PC-9 (cell line): Measurements from ENCODE around the gene CTR9. TPM values are rescaled to one million over a fixed set of nuclear protein-coding genes. Genes with fewer than 3 reads are reported as not detected.
"Not testable (repeated sequence)": the region's sequence is repeated elsewhere in the genome, so short reads cannot be mapped to it uniquely, and the experiment has no call there.

ENCODE experiments used
- BruUV-seq: library from RNA; stranded (reverse); fragments of 400-500 nt; replicated peaks from 2 replicates; lab custom pipeline; 2021; lab: Mats Ljungman, UMichigan
- CTCF ChIA-PET: fragments of 300-600 bp; sonication (Branson Sonifier 250); formaldehyde crosslinking; loops from one replicate; lab custom pipeline; 2022; ENCODE audit warnings: antibody characterized with exemption; lab: Charles Lee
- POLR2A ChIA-PET: fragments of 300-600 bp; sonication (Branson Sonifier 250); formaldehyde crosslinking; loops from one replicate; lab custom pipeline; 2022; ENCODE audit warnings: antibody characterized with exemption; ENCODE audit not compliant: unreplicated experiment; lab: Charles Lee
- DNase-seq, 2 experiments: peaks; one replicate each; pipeline versions ENCODE4 v3.0.0 to v3.0.0-alpha.2; 2015 to 2022; ENCODE audit warnings: mixed read lengths in 1 of 2
- H2AFZ ChIP-seq: fragments of 200-600 bp; sonication (generic); 2 replicates; pipeline ENCODE4 v1.8.1; 2017; ENCODE audit warnings: antibody characterized with exemption
- H3F3A ChIP-seq: fragments of 200-600 bp; sonication (generic); 2 replicates; pipeline ENCODE4 v1.8.1; 2017; ENCODE audit warnings: antibody characterized with exemption, mild to moderate bottlenecking, low read depth; ENCODE audit not compliant: insufficient read depth
- H3K27ac ChIP-seq: fragments of 200-600 bp; sonication (generic); 2 replicates; pipeline ENCODE4 v1.6.1; 2016; ENCODE audit warnings: mixed run types
- H3K27me3 ChIP-seq: fragments of 200-600 bp; sonication (generic); 2 replicates; pipeline ENCODE4 v1.6.1; 2016; ENCODE audit warnings: low read depth, mixed run types; ENCODE audit not compliant: insufficient read depth
- H3K36me3 ChIP-seq: fragments of 200-600 bp; sonication (generic); 2 replicates; pipeline ENCODE4 v1.6.1; 2016; ENCODE audit warnings: low read depth, mixed run types
- H3K4me1 ChIP-seq: fragments of 200-600 bp; sonication (generic); replicated peaks from 2 replicates; pipeline ENCODE4 v1.6.1; 2016; ENCODE audit warnings: mixed run types; ENCODE audit not compliant: insufficient read depth
- H3K4me2 ChIP-seq: fragments of 200-600 bp; sonication (generic); 2 replicates; pipeline ENCODE4 v1.6.1; 2017; ENCODE audit warnings: mixed run types
- H3K4me3 ChIP-seq: fragments of 200-600 bp; sonication (generic); 2 replicates; pipeline ENCODE4 v1.6.1; 2016; ENCODE audit warnings: mixed run types
- H3K79me2 ChIP-seq: fragments of 200-600 bp; sonication (generic); 2 replicates; pipeline ENCODE4 v1.6.1; 2017; ENCODE audit warnings: low read depth, mixed run types
- H3K9me2 ChIP-seq: fragments of 200-600 bp; sonication (generic); 2 replicates; pipeline ENCODE4 v1.8.1; 2017; ENCODE audit warnings: mild to moderate bottlenecking; ENCODE audit not compliant: insufficient read depth
- H3K9me3 ChIP-seq: fragments of 200-600 bp; sonication (generic); 2 replicates; pipeline ENCODE4 v1.8.1; 2016; ENCODE audit warnings: low read depth; ENCODE audit not compliant: insufficient read depth
- H4K20me1 ChIP-seq: fragments of 200-600 bp; sonication (generic); 2 replicates; pipeline ENCODE4 v1.8.1; 2017; ENCODE audit not compliant: insufficient read depth
- EZH2 ChIP-seq: fragments of 200-600 bp; sonication (generic); IDR thresholded peaks from 2 replicates; pipeline ENCODE4 v1.8.0; 2017; ENCODE audit warnings: antibody characterized with exemption, low read depth
- intact Hi-C: fragments of 100-400 bp; cut with micrococcal nuclease; formaldehyde crosslinking; loops from one replicate; pipeline ENCODE4 v1.10.0; 2022; ENCODE audit not compliant: unreplicated experiment
- total RNA-seq: library from RNA; stranded (reverse); gene quantifications from 2 replicates; pipeline ENCODE4 v1.2.3, GENCODE V29; 2021
- TF ChIP-seq, protein P1 (sequence below): fragments of 200-600 bp; sonication (generic); conservative IDR thresholded peaks from 2 replicates; pipeline ENCODE4 v1.6.1; 2017; ENCODE audit warnings: mixed run types, antibody characterized with exemption, mild to moderate bottlenecking, moderate library complexity

The CTR9 gene
- total RNA-seq, 1 experiment from 2014 or later = 19.7 TPM

DNA sequence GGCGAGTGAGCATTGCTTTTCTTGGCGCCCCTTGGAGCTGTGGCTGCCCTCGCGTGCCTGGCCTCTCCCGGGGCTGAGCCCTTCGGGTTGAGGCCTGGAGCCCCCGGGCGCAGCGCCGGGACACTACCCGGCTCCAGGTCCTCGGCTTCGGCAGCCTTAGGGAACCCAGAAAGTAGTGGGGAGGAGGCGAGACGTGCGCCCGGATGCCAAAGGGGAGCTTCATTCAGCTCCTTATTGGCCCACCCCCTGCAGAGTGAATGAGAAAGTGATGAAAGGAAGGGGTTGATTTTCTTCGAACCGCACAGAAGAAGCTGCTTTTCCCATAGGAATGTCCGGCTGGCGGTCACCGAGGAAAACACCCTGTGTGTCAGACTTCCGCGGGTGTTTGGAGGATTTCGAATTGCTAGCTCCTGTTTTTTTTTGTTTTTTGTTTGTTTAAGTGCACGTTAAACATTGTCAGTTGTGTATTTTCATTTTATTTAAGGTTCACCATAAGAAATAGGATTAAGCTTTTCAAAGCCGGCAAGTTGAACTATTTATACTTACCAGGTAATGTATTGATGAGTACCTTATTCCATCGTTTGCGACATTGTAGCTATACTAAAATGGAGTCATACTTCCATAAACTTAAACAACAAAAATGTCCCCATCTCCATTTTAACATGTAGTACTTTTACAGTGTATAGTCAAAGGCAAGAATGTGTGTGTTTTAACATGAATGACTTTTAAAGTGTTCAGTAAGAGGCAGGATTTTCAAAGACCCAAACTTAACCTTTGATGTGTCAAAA is 58.5 kb downstream of the CTR9 start:
- Histone ChIP-seq H3K9me2 (no peaks in the 10 kb centered on the region), H2AFZ (peak overlapping the region; percentile 89), H3K4me1 (peaks cover 13% of the 10 kb centered on the region), H3K4me3 (peak overlapping the region; percentile 93), H3K9me3 (no peaks in the 10 kb centered on the region), H3K79me2 (peaks cover 46% of the 10 kb centered on the region), H3K27me3 (no peaks in the 10 kb centered on the region), H3K27ac (peak overlapping the region; percentile 96), H4K20me1 (peaks cover 6% of the 10 kb centered on the region; the same call in 1 of the 2 replicates), H3F3A (peaks cover 21% of the 10 kb centered on the region; the same call in 1 of the 2 replicates), H3K36me3 (peaks cover 28% of the 10 kb centered on the region), H3K4me2 (peak overlapping the region; percentile 90)
- ChIA-PET CTCF (interaction anchor here (0.6 to 1.6 kb wide), 5 partner anchors 17 to 1693 kb away, joined by 3 to 8 read pairs (median 3); partner anchors contain the start of gene ZBED5), POLR2A (interaction anchor here (0.5 to 1.9 kb wide), 22 partner anchors 36 to 1440 kb away, joined by 3 to 19 read pairs (median 6); partner anchors contain the start of genes CTR9 and ZBED5)
- TSS peak; percentile 90 for BruUV-seq
- intact Hi-C loops = loop anchor here (2.0 to 5.0 kb wide), 3 partner anchors 33 to 121 kb away; no protein-coding TSS in a partner anchor
- DNase-seq = no peak
- TF ChIP-seq, protein P1, sequence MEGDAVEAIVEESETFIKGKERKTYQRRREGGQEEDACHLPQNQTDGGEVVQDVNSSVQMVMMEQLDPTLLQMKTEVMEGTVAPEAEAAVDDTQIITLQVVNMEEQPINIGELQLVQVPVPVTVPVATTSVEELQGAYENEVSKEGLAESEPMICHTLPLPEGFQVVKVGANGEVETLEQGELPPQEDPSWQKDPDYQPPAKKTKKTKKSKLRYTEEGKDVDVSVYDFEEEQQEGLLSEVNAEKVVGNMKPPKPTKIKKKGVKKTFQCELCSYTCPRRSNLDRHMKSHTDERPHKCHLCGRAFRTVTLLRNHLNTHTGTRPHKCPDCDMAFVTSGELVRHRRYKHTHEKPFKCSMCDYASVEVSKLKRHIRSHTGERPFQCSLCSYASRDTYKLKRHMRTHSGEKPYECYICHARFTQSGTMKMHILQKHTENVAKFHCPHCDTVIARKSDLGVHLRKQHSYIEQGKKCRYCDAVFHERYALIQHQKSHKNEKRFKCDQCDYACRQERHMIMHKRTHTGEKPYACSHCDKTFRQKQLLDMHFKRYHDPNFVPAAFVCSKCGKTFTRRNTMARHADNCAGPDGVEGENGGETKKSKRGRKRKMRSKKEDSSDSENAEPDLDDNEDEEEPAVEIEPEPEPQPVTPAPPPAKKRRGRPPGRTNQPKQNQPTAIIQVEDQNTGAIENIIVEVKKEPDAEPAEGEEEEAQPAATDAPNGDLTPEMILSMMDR = no peak
- TF ChIP-seq EZH2 = no peak

DNA sequence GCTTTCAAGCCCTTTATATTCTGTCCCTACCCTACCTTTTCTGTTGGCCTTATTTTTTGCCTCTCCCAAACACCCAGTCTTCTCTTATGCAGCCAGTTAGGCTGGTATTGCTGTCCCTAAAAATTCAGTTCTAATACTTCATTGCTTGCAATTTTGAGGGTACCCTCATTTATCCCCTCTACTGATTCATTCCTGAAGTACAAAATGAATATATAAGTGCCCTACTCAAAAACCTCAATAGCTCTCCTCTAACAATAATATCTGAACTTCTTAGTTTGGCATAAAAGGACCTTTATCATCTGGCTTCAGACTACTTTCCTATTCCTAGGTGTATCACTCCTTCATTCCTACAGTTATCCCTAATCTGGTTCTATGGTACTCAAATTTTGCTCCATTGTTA is 62.9 kb downstream of the CTR9 start:
- CTCF ChIA-PET = interaction anchor here (0.5 kb wide), 1 partner anchor 274 kb away, joined by 3 read pairs; no protein-coding TSS in a partner anchor
- H3K79me2 ChIP-seq = 0 out of 2 replicates have a peak, but pooled peaks cover 7% of the 10 kb centered on the region

DNA sequence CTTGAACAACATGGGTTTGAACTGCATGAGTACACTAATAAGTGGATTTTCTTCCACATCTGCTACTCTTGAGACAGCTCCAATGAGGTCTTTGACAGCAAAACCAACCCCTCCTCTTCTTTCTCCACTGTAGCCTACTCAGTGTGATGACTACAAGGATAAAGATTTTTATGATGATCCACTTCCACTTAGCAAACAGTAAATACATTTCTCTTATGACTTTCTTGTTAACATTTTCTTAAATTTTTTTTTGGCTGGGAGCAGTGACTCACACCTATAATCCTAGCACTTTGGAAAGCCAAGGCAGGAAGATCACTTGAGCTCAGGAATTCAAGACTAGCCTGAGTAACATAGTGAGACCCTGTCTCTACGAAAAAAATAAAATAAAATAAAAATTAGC is 67.5 kb downstream of the CTR9 start:
- H3K79me2 ChIP-seq = no peaks in the 10 kb centered on the region
- TF ChIP-seq, protein P1 = no peak
- TF ChIP-seq EZH2 = no peak
- H3K36me3 ChIP-seq = no peaks in the 10 kb centered on the region
- BruUV-seq = no TSS peak
- no peaks in the 10 kb centered on the region for H3K9me2 ChIP-seq
- no peak overlapping the region for H3K4me2 ChIP-seq
- intact Hi-C loops = no loop called here
- H4K20me1 ChIP-seq = no peaks in the 10 kb centered on the region
- H3F3A ChIP-seq = no peaks in the 10 kb centered on the region
- no peak overlapping the region for H3K4me3 ChIP-seq
- DNase-seq = peak in 1 of 2 experiments; percentile 70
- POLR2A ChIA-PET = no interaction called here
- CTCF ChIA-PET = no interaction called here
- H2AFZ ChIP-seq = no peak overlapping the region
- no peaks in the 10 kb centered on the region for H3K9me3 ChIP-seq
- no peak overlapping the region for H3K27ac ChIP-seq
- H3K27me3 ChIP-seq = no peaks in the 10 kb centered on the region
- no peaks in the 10 kb centered on the region; the same call in 1 of the 2 replicates for H3K4me1 ChIP-seq

More for the DNA sequence above, 62.9 kb downstream of the CTR9 start:
- Histone ChIP-seq H3K4me2 (no peak overlapping the region), H3K27ac (no peak overlapping the region), H4K20me1 (no peaks in the 10 kb centered on the region), H3K36me3 (no peaks in the 10 kb centered on the region), H3K4me1 (no peaks in the 10 kb centered on the region; the same call in 1 of the 2 replicates), H3K9me2 (no peaks in the 10 kb centered on the region), H3K27me3 (no peaks in the 10 kb centered on the region), H3K9me3 (no peaks in the 10 kb centered on the region), H2AFZ (no peak overlapping the region), H3F3A (no peaks in the 10 kb centered on the region), H3K4me3 (no peak overlapping the region)
- TF ChIP-seq, protein P1 = no peak
- no peak for TF ChIP-seq EZH2
- no peak for DNase-seq
- intact Hi-C loops = no loop called here
- BruUV-seq = no TSS peak
- POLR2A ChIA-PET = no interaction called here

DNA sequence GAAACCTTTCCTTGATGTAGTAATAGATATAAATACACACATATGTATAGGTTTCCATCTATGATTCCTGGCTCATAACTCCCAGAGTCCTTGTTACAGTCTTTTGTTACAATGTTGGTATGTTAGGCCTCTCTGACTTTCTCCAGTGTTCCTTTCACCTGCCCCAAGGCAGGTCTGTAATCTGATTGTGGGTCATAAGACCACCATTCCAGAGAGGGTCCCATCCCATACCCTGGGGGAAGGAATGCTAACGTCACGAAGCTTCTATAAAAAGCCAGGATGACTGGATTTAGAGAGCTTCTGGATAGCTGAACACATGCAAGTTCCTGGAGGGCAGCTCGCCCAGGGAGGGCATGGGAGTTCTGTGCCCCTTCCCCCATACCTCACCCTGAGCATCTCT is 71.4 kb downstream of the CTR9 start:
- H3K4me3 ChIP-seq, H3K9me3 ChIP-seq, H3K36me3 ChIP-seq, H3K4me2 ChIP-seq, H3F3A ChIP-seq, H3K9me2 ChIP-seq, H3K79me2 ChIP-seq, BruUV-seq, DNase-seq, POLR2A ChIA-PET, H2AFZ ChIP-seq, H3K27ac ChIP-seq, CTCF ChIA-PET, H3K27me3 ChIP-seq, H4K20me1 ChIP-seq, intact Hi-C loops, H3K4me1 ChIP-seq: not testable (repeated sequence)
